Keratinocyte (primary cell): ENCODE results near the gene SECTM1.

Source experiments
- CTCF ChIP-seq, 3 experiments: IDR thresholded peaks in 1 of 3; conservative IDR thresholded peaks in 1 of 3; optimal IDR thresholded peaks in 1 of 3; 2 replicates in 2 of 3; 3 replicates in 1 of 3; pipeline versions ENCODE3 to v1.5.1; 2011; ENCODE audit warnings: low read length in 3 of 3, mild to moderate bottlenecking in 3 of 3, moderate library complexity in 2 of 3, control low read depth in 1 of 3, inconsistent platforms in 1 of 3; ENCODE audit not compliant: insufficient read depth in 2 of 3; ENCODE audit errors: extremely low read depth in 1 of 3
- EZH2 ChIP-seq: IDR thresholded peaks from one replicate; pipeline ENCODE4 v1.6.1; 2012; ENCODE audit warnings: inconsistent platforms, mild to moderate bottlenecking, low read length, moderate library complexity

DNA sequence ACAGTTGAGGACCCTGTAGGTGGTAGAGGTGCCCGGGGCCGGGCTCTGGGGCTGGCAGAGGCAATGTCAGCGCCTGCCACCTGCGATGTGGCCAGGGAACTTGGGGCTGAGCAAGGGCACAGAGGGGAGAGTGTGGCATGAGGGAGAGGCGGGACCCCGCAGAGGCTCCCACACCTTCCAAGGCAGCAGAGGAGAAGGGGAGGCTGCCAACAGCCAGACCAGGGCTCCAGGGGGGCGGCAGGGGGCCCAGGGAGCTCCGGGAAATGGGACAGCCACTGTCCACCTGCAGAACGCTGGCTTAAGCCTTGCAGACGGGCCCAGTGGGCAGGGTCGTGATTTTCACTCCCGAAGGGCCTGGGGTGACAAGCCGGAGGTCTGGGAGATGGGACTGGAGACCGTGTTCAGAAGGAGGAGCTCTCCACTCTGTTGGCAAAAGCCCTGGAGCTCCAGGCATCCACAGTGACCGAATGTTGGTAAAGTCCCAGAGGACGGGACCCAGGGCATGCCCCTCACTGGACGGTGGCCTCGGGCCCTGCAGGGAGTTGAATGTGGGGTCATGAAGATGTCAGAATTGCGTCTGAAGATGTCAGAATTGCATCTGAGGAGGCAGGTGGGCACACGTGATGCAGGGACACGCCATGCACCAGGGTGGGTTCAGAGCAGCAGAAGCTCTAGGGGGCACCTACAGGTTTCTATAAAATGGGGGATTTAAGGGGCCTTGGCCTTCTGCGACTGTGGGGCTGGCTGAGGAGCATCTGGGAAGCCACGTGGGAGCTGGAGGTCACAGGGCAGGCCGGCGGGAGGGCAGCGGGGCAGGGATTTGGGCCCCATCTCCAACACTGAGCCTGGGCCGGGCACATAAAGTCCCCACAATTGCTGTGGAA, 34.8 kb downstream of the SECTM1 start:
- TF ChIP-seq CTCF (optimal IDR thresholded peaks at IDR 0.05 in 1 of 3, IDR thresholded peaks at IDR 0.05 in 1 of 3, conservative IDR thresholded peaks at IDR 0.05 in 1 of 3; ENCODE audit: extremely low read depth in 1 of 3, insufficient read depth in 2 of 3, low read length in 3 of 3) (peak in 1 of 3 experiments; percentile 1), EZH2 (no peak)
